22Rv1 (cell line): Measurements from ENCODE around the gene RARS2.

Experiments used
- ZFX ChIP-seq: fragments of 450-650 bp; IDR thresholded peaks from 2 replicates; pipeline ENCODE4 v1.6.1; 2017; ENCODE audit warnings: antibody characterized with exemption, borderline replicate concordance
- TF ChIP-seq, protein P1 (sequence below): fragments of 450-650 bp; IDR thresholded peaks from 2 replicates; pipeline ENCODE4 v1.5.1; 2017; ENCODE audit warnings: mild to moderate bottlenecking

DNA sequence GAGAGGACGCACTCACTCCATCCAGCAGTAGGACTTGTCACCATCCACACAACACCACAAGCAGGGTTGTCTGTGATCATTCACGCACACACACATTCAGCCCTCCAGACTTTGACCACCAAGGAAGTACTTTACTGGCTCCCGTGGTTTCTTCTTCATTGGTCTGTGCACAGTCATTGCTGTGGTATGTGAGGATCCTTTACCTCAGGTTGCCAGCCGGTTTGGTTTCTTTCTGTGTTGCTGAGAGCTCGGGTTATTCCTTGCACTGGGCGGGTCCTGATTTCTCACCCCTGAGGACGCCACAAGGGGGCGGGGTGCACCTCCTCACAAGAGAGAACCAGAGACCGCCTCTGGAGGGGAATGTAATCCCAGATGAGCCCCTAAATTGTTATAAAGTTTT is 105.9 kb downstream of the RARS2 start:
- TF ChIP-seq, protein P1, sequence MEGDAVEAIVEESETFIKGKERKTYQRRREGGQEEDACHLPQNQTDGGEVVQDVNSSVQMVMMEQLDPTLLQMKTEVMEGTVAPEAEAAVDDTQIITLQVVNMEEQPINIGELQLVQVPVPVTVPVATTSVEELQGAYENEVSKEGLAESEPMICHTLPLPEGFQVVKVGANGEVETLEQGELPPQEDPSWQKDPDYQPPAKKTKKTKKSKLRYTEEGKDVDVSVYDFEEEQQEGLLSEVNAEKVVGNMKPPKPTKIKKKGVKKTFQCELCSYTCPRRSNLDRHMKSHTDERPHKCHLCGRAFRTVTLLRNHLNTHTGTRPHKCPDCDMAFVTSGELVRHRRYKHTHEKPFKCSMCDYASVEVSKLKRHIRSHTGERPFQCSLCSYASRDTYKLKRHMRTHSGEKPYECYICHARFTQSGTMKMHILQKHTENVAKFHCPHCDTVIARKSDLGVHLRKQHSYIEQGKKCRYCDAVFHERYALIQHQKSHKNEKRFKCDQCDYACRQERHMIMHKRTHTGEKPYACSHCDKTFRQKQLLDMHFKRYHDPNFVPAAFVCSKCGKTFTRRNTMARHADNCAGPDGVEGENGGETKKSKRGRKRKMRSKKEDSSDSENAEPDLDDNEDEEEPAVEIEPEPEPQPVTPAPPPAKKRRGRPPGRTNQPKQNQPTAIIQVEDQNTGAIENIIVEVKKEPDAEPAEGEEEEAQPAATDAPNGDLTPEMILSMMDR = no peak
- no peak for TF ChIP-seq ZFX
